WTC11 (cell line): ENCODE data around the gene RPH3AL. TPM values are rescaled to one million over a fixed set of nuclear protein-coding genes. Genes with fewer than 3 reads are reported as not detected.

ENCODE experiments used
- ATAC-seq: fragments of 200-7000 bp; cut with Tn5 transposase; 2 replicates; pipeline ENCODE4 v1.10.0; 2021; ENCODE audit warnings: mild to moderate bottlenecking, moderate library complexity
- CTCF ChIA-PET: fragments of 300-600 bp; sonication (Branson Sonifier 250); formaldehyde crosslinking; loops from one replicate; lab custom pipeline; 2021; ENCODE audit warnings: antibody characterized with exemption; lab: Charles Lee
- POLR2A ChIA-PET: fragments of 350-600 bp; sonication (Branson Sonifier 250); formaldehyde crosslinking; loops from one replicate; lab custom pipeline; 2021; ENCODE audit warnings: antibody characterized with exemption; lab: Charles Lee
- DNase-seq: peaks from one replicate; pipeline ENCODE4 v3.0.0; 2021; ENCODE audit warnings: low spot score
- H3K27ac Mint-ChIP-seq: 2 replicates; pipeline ENCODE4 v1.8.0; 2021; ENCODE audit warnings: mixed read lengths
- H3K27me3 Mint-ChIP-seq: 2 replicates; pipeline ENCODE4 v1.8.0; 2021; ENCODE audit warnings: low read depth, mild to moderate bottlenecking, moderate library complexity, mixed read lengths
- H3K36me3 Mint-ChIP-seq: 2 replicates; pipeline ENCODE4 v1.8.0; 2021; ENCODE audit warnings: mixed read lengths
- H3K4me1 Mint-ChIP-seq: 2 replicates; pipeline ENCODE4 v1.8.0; 2022; ENCODE audit warnings: mixed read lengths
- H3K4me3 Mint-ChIP-seq: 2 replicates; pipeline ENCODE4 v1.8.0; 2021; ENCODE audit warnings: mild to moderate bottlenecking, moderate library complexity, mixed read lengths
- H3K9me3 Mint-ChIP-seq: 2 replicates; pipeline ENCODE4 v1.8.0; 2021; ENCODE audit warnings: mixed read lengths
- ARID4B ChIP-seq: sonication (generic); formaldehyde crosslinking; IDR thresholded peaks from 2 replicates; pipeline ENCODE4 v1.8.0; 2023; ENCODE audit warnings: missing genetic modification reagents, mild to moderate bottlenecking, borderline replicate concordance
- CREB1 ChIP-seq: sonication (generic); formaldehyde crosslinking; IDR thresholded peaks from 2 replicates; pipeline ENCODE4 v1.8.0; 2023; ENCODE audit warnings: mild to moderate bottlenecking, missing genetic modification reagents
- CREM ChIP-seq: sonication (generic); formaldehyde crosslinking; IDR thresholded peaks from 2 replicates; pipeline ENCODE4 v1.8.1; 2022; ENCODE audit warnings: mild to moderate bottlenecking, missing genetic modification reagents, moderate library complexity
- E2F4 ChIP-seq: sonication (generic); formaldehyde crosslinking; IDR thresholded peaks from 2 replicates; pipeline ENCODE4 v1.8.1; 2022; ENCODE audit warnings: low read depth, mild to moderate bottlenecking, moderate library complexity, missing genetic modification reagents, borderline replicate concordance
- ELF4 ChIP-seq: sonication (generic); formaldehyde crosslinking; IDR thresholded peaks from 2 replicates; pipeline ENCODE4 v1.8.1; 2022; ENCODE audit warnings: low read depth, mild to moderate bottlenecking, moderate library complexity, missing genetic modification reagents
- EMX1 ChIP-seq: fragments of 250-450 bp; sonication (Bioruptor Pico); IDR thresholded peaks from 2 replicates; pipeline ENCODE4 v1.8.0; 2021; ENCODE audit warnings: mild to moderate bottlenecking
- FOXP4 ChIP-seq: sonication (generic); formaldehyde crosslinking; IDR thresholded peaks from 2 replicates; pipeline ENCODE4 v1.8.0; 2022; ENCODE audit warnings: mild to moderate bottlenecking, missing genetic modification reagents
- GTF2I ChIP-seq: fragments of 250-450 bp; sonication (Bioruptor Pico); conservative IDR thresholded peaks from 2 replicates; pipeline ENCODE4 v1.4.0; 2021; ENCODE audit warnings: mild to moderate bottlenecking
- MXD4 ChIP-seq: fragments of 250-450 bp; sonication (Bioruptor Pico); IDR thresholded peaks from 2 replicates; pipeline ENCODE4 v1.8.0; 2021; ENCODE audit warnings: mild to moderate bottlenecking, moderate library complexity, borderline replicate concordance
- MYBL2 ChIP-seq: sonication (generic); formaldehyde crosslinking; IDR thresholded peaks from 2 replicates; pipeline ENCODE4 v1.8.1; 2023; ENCODE audit warnings: mild to moderate bottlenecking, moderate library complexity, missing genetic modification reagents
- RELA ChIP-seq: sonication (generic); formaldehyde crosslinking; IDR thresholded peaks from 2 replicates; pipeline ENCODE4 v1.8.1; 2022; ENCODE audit warnings: missing genetic modification reagents, mild to moderate bottlenecking, borderline replicate concordance
- SMAD3 ChIP-seq: sonication (generic); formaldehyde crosslinking; IDR thresholded peaks from 2 replicates; pipeline ENCODE4 v1.8.0; 2022; ENCODE audit warnings: missing genetic modification reagents, mild to moderate bottlenecking, borderline replicate concordance
- TEAD1 ChIP-seq: sonication (generic); formaldehyde crosslinking; IDR thresholded peaks from 2 replicates; pipeline ENCODE4 v1.8.0; 2022; ENCODE audit warnings: mild to moderate bottlenecking, missing genetic modification reagents
- USF1 ChIP-seq: sonication (generic); formaldehyde crosslinking; IDR thresholded peaks from 2 replicates; pipeline ENCODE4 v1.8.0; 2022; ENCODE audit warnings: mild to moderate bottlenecking, missing genetic modification reagents
- USF2 ChIP-seq: sonication (generic); formaldehyde crosslinking; IDR thresholded peaks from 2 replicates; pipeline ENCODE4 v1.8.1; 2023; ENCODE audit warnings: mild to moderate bottlenecking, missing genetic modification reagents, moderate library complexity
- ZNF121 ChIP-seq: sonication (generic); formaldehyde crosslinking; IDR thresholded peaks from 2 replicates; pipeline ENCODE4 v1.8.0; 2023; ENCODE audit warnings: missing genetic modification reagents
- ZNF423 ChIP-seq: fragments of 250-450 bp; sonication (Bioruptor Pico); IDR thresholded peaks from 2 replicates; pipeline ENCODE4 v2.1.2; 2022; ENCODE audit warnings: mild to moderate bottlenecking, moderate library complexity
- total RNA-seq: library from RNA; stranded (reverse); gene quantifications from 3 replicates; pipeline ENCODE4 v1.2.3, GENCODE V29; 2021

Gene RPH3AL
- total RNA-seq, 1 experiment from 2014 or later = 2.0 TPM

- TF ChIP-seq ARID4B (no peak), MXD4 (CRISPR knock-in tag) (no peak), CREB1 (no peak), ZNF121 (no peak), USF1 (no peak)
These were observed 10.1 kb upstream of the RPH3AL start (continued) for GRCh38 chr17:362721-363120.

- DNase-seq (no peak), ATAC-seq (no peak)
- peaks cover 21% of the 10 kb centered on the region for H3K9me3 Mint-ChIP-seq
- peaks cover 14% of the 10 kb centered on the region for H3K36me3 Mint-ChIP-seq
- TF ChIP-seq RELA (CRISPR knock-in tag) (no peak), MYBL2 (CRISPR knock-in tag) (no peak), GTF2I (no peak), E2F4 (CRISPR knock-in tag) (no peak), TEAD1 (no peak), CREM (CRISPR knock-in tag) (no peak), ELF4 (CRISPR knock-in tag) (no peak), MXD4 (CRISPR knock-in tag) (no peak), SMAD3 (CRISPR knock-in tag) (no peak), EMX1 (CRISPR knock-in tag) (no peak), USF2 (CRISPR knock-in tag) (no peak), FOXP4 (CRISPR knock-in tag) (no peak), ZNF423 (no peak)
- H3K4me3 Mint-ChIP-seq = no peak overlapping the region
- ChIA-PET POLR2A (no interaction called here), CTCF (no interaction called here)
- H3K27me3 Mint-ChIP-seq = peaks cover 6% of the 10 kb centered on the region; the same call in 1 of the 2 replicates
- H3K27ac Mint-ChIP-seq = no peak overlapping the region
- no peaks in the 10 kb centered on the region for H3K4me1 Mint-ChIP-seq
These were observed 7.6 kb upstream of the RPH3AL start for GRCh38 chr17:360092-360750.
